ENCODE results near the gene POLR3H.

POLR3H gene

GRCh38 chr22:41539146-41540005 is 4.9 kb downstream of the POLR3H start:
- peak in 3 of 51 donors; percentile 19 to 29 (median 25) for DNase-seq

GRCh38 chr22:41538583-41538982 is 5.7 kb downstream of the POLR3H start:
- DNase-seq = peak in 39 of 51 donors; percentile 21 to 86 (median 63)

- no peak for DNase-seq
Observed at GRCh38 chr22:41537203-41537602, 7.1 kb downstream of the POLR3H start.

- no peak for DNase-seq
Observed at GRCh38 chr22:41535244-41535643, 9.0 kb downstream of the POLR3H start.

GRCh38 chr22:41534219-41534618 is 10.1 kb downstream of the POLR3H start:
- no peak for DNase-seq

- peak in 39 of 51 donors; percentile 19 to 80 (median 55) for DNase-seq
Observed at GRCh38 chr22:41532908-41533825, 11.1 kb downstream of the POLR3H start.

GRCh38 chr22:41531715-41532477 is 12.4 kb downstream of the POLR3H start:
- peak in 3 of 51 donors; percentile 11 to 35 (median 32) for DNase-seq

GRCh38 chr22:41530890-41531714 is 13.2 kb downstream of the POLR3H start:
- no peak for DNase-seq

GRCh38 chr22:41528938-41529561 is 15.2 kb downstream of the POLR3H start:
- DNase-seq = no peak

- no peak for DNase-seq
Observed at GRCh38 chr22:41528132-41528766, 16.0 kb downstream of the POLR3H start.

- peak in 25 of 51 donors; percentile 17 to 69 (median 40) for DNase-seq
Observed at GRCh38 chr22:41526830-41527799, 17.2 kb downstream of the POLR3H start.

GRCh38 chr22:41526226-41526829 is 17.9 kb downstream of the POLR3H start:
- no peak for DNase-seq

- no peak for DNase-seq
Observed at GRCh38 chr22:41525450-41526225, 18.6 kb downstream of the POLR3H start.

GRCh38 chr22:41524809-41525449 is 19.3 kb downstream of the POLR3H start:
- DNase-seq = peak in 1 of 51 donors; percentile 12

GRCh38 chr22:41524251-41524661 is 20.0 kb downstream of the POLR3H start:
- DNase-seq = peak in 17 of 51 donors; percentile 17 to 51 (median 35)
